GM21360 (cell line): ENCODE results near the gene ATP11C.
A peak's percentile ranks its signal among the peaks of the same experiment; 100 is the strongest.
"Not testable (repeated sequence)": the region's sequence is repeated elsewhere in the genome, so short reads cannot be mapped to it uniquely, and the experiment has no call there.

Experiments
- ATAC-seq: cut with Tn5 transposase; IDR thresholded peaks from one replicate; pipeline ENCODE4 v1.9.1; 2021; ENCODE audit warnings: mild to moderate bottlenecking, moderate library complexity; ENCODE audit not compliant: unreplicated experiment

ATP11C gene

GRCh38 chrX:139864640-139865039, 68.2 kb downstream of the ATP11C start:
- ATAC-seq: no peak

GRCh38 chrX:139862208-139862607, 70.6 kb downstream of the ATP11C start:
- no peak for ATAC-seq

- ATAC-seq: not testable (repeated sequence)
Measured at GRCh38 chrX:139856826-139857225, 76.0 kb downstream of the ATP11C start.

- no peak for ATAC-seq
Measured at GRCh38 chrX:139851730-139852129, 81.1 kb downstream of the ATP11C start.

- no peak for ATAC-seq
Measured at GRCh38 chrX:139850968-139851367, 81.9 kb downstream of the ATP11C start.

- no peak for ATAC-seq
Measured at GRCh38 chrX:139844884-139845283, 88.0 kb downstream of the ATP11C start.

- ATAC-seq: peak; percentile 69
Measured at GRCh38 chrX:139844163-139844562, 88.7 kb downstream of the ATP11C start.

- ATAC-seq: no peak
Measured at GRCh38 chrX:139842326-139843185, 90.3 kb downstream of the ATP11C start.

GRCh38 chrX:139836335-139836734, 96.5 kb downstream of the ATP11C start:
- not testable (repeated sequence) for ATAC-seq

- no peak for ATAC-seq
Measured at GRCh38 chrX:139834879-139835278, 98.0 kb downstream of the ATP11C start.

GRCh38 chrX:139832718-139833309, 100.0 kb downstream of the ATP11C start:
- no peak for ATAC-seq

GRCh38 chrX:139831675-139832456, 101.0 kb downstream of the ATP11C start:
- ATAC-seq: peak; percentile 90

- no peak for ATAC-seq
Measured at GRCh38 chrX:139831017-139831416, 101.8 kb downstream of the ATP11C start.

- no peak for ATAC-seq
Measured at GRCh38 chrX:139828830-139829229, 104.0 kb downstream of the ATP11C start.

- no peak for ATAC-seq
Measured at GRCh38 chrX:139828033-139828432, 104.8 kb downstream of the ATP11C start.

GRCh38 chrX:139826065-139827044, 106.5 kb downstream of the ATP11C start:
- ATAC-seq: peak; percentile 68

- peak; percentile 36 for ATAC-seq
Measured at GRCh38 chrX:139825618-139826017, 107.2 kb downstream of the ATP11C start.

GRCh38 chrX:139823806-139824205, 109.0 kb downstream of the ATP11C start:
- ATAC-seq: no peak

GRCh38 chrX:139820358-139820984, 112.4 kb downstream of the ATP11C start:
- no peak for ATAC-seq

GRCh38 chrX:139816204-139816603, 116.6 kb downstream of the ATP11C start:
- ATAC-seq: no peak
